ENCODE results near the gene CRHR2. TPM values are rescaled to one million over a fixed set of nuclear protein-coding genes. Genes with fewer than 3 reads are reported as not detected.

The CRHR2 gene
- total and polyA plus RNA-seq, 4 donors: 0.02 to 0.20 TPM; not detected in 2

DNA sequence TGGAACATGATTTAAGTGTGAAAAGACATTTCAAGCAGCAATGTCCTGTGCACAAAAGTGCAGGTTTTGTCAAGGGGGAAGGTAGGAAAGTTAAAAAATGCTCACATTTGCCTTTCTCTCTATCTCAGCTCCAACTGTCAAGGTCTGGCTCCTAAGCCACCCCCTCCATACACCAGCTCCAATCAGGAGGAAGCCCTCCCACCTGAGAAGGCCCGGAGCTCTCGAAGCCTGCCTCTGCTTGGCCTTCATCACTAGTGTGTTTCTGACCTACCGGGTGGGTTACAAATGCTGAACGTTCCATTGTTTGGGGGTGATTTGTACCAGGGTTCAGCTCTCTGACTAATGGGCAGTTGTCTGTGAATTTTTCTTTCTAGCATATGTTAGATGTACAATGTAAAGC lies 14.2 kb downstream of the CRHR2 start:
- H3K9ac ChIP-seq (ENCODE audit: insufficient read depth in 1 of 2, low read length in 2 of 2): no peak overlapping the region
- DNase-seq (no peak), ATAC-seq (ENCODE audit: insufficient read depth, low FRiP score) (no peak)
- no peak overlapping the region for H3K4me3 ChIP-seq
- no peaks in the 10 kb centered on the region for H3K27me3 ChIP-seq (ENCODE audit: control insufficient read depth in 3 of 3, insufficient read depth in 3 of 3, low read length in 2 of 3)
- H3K4me1 ChIP-seq (ENCODE audit: control insufficient read depth in 5 of 5, insufficient read depth in 5 of 5, low read length in 5 of 5): no peaks in the 10 kb centered on the region
- no peak overlapping the region for H3K27ac ChIP-seq (ENCODE audit: low read depth in 1 of 2, low read length in 1 of 2)
- WGBS, 2 donors: 72 to 79% methylated on average over 4 of the region's 4 CpGs
- TF ChIP-seq, protein P1, sequence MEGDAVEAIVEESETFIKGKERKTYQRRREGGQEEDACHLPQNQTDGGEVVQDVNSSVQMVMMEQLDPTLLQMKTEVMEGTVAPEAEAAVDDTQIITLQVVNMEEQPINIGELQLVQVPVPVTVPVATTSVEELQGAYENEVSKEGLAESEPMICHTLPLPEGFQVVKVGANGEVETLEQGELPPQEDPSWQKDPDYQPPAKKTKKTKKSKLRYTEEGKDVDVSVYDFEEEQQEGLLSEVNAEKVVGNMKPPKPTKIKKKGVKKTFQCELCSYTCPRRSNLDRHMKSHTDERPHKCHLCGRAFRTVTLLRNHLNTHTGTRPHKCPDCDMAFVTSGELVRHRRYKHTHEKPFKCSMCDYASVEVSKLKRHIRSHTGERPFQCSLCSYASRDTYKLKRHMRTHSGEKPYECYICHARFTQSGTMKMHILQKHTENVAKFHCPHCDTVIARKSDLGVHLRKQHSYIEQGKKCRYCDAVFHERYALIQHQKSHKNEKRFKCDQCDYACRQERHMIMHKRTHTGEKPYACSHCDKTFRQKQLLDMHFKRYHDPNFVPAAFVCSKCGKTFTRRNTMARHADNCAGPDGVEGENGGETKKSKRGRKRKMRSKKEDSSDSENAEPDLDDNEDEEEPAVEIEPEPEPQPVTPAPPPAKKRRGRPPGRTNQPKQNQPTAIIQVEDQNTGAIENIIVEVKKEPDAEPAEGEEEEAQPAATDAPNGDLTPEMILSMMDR (IDR thresholded peaks at IDR 0.05; ENCODE audit: control extremely low read depth, extremely low read depth): no peak
- H3K36me3 ChIP-seq (ENCODE audit: control insufficient read depth in 4 of 4, insufficient read depth in 4 of 4, low read length in 4 of 4): no peaks in the 10 kb centered on the region
- peaks cover 0 to 3% (median 0%) of the 10 kb centered on the region in 4 donors for H3K9me3 ChIP-seq (ENCODE audit: control insufficient read depth in 4 of 4, insufficient read depth in 3 of 4, low read length in 3 of 4)

DNA sequence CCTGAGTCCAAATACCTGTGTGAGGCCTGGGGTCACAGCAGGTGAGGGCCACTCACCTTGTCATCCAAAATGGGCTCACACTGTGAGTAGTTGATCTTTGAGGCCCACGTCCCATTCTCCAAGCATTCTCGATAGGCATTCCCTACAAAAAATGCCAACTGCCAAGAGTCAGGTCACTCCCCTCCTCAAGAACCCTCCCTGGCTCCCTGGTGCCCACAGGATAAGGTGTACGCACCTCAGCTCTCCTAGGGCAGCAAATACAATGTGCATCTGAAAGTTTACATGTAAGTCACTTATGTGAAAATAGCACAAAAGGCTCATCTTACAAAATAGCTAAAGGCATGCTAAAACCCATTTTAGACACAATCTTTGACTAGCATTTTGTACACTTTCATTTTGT lies 15.1 kb downstream of the CRHR2 start:
- no peak for DNase-seq
- Histone ChIP-seq H3K4me1 (ENCODE audit: control insufficient read depth in 5 of 5, insufficient read depth in 5 of 5, low read length in 5 of 5) (no peaks in the 10 kb centered on the region), H3K4me3 (no peak overlapping the region), H3K27me3 (ENCODE audit: control insufficient read depth in 3 of 3, insufficient read depth in 3 of 3, low read length in 2 of 3) (no peaks in the 10 kb centered on the region), H3K27ac (ENCODE audit: low read depth in 1 of 2, low read length in 1 of 2) (no peak overlapping the region), H3K9me3 (ENCODE audit: control insufficient read depth in 4 of 4, insufficient read depth in 3 of 4, low read length in 3 of 4) (peaks cover 0 to 3% (median 0%) of the 10 kb centered on the region in 4 donors), H3K36me3 (ENCODE audit: control insufficient read depth in 4 of 4, insufficient read depth in 4 of 4, low read length in 4 of 4) (no peaks in the 10 kb centered on the region), H3K9ac (ENCODE audit: insufficient read depth in 1 of 2, low read length in 2 of 2) (no peak overlapping the region)
- ATAC-seq (ENCODE audit: insufficient read depth, low FRiP score): no peak
- 78 to 87% methylated on average over 3 of the region's 3 CpGs for WGBS, 2 donors
- TF ChIP-seq, protein P1 (IDR thresholded peaks at IDR 0.05; ENCODE audit: control extremely low read depth, extremely low read depth): no peak

DNA sequence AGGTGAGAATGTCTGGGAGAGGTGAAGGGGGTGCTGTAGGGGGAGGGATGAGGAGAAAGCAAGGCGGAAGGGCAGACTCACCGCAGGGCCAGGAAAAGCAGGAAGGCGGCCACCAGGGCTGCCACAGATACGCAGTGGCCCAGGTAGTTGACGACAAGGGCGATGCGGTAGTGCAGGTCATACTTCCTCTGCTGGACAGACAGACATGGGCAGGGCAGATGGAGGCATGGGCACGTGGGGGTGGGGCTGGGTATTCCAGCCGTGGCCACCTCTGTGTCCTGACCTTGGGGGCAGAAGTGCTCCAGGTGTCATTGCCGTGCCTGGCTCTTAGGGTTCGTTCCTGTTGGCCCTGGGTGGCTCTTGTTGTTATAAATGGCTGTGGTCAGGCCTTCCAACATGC lies 16.8 kb downstream of the CRHR2 start:
- no peak overlapping the region for H3K9ac ChIP-seq (ENCODE audit: insufficient read depth in 1 of 2, low read length in 2 of 2)
- WGBS, 2 donors: 80 to 85% methylated on average over 11 of the region's 11 CpGs
- H3K36me3 ChIP-seq (ENCODE audit: control insufficient read depth in 4 of 4, insufficient read depth in 4 of 4, low read length in 4 of 4): no peaks in the 10 kb centered on the region
- no peaks in the 10 kb centered on the region for H3K9me3 ChIP-seq (ENCODE audit: control insufficient read depth in 4 of 4, insufficient read depth in 3 of 4, low read length in 3 of 4)
- H3K4me3 ChIP-seq: no peak overlapping the region
- ATAC-seq (ENCODE audit: insufficient read depth, low FRiP score) (no peak), DNase-seq (no peak)
- no peak overlapping the region for H3K27ac ChIP-seq (ENCODE audit: low read depth in 1 of 2, low read length in 1 of 2)
- H3K27me3 ChIP-seq (ENCODE audit: control insufficient read depth in 3 of 3, insufficient read depth in 3 of 3, low read length in 2 of 3): no peaks in the 10 kb centered on the region
- TF ChIP-seq, protein P1 (IDR thresholded peaks at IDR 0.05; ENCODE audit: control extremely low read depth, extremely low read depth): no peak
- no peaks in the 10 kb centered on the region for H3K4me1 ChIP-seq (ENCODE audit: control insufficient read depth in 5 of 5, insufficient read depth in 5 of 5, low read length in 5 of 5)

DNA sequence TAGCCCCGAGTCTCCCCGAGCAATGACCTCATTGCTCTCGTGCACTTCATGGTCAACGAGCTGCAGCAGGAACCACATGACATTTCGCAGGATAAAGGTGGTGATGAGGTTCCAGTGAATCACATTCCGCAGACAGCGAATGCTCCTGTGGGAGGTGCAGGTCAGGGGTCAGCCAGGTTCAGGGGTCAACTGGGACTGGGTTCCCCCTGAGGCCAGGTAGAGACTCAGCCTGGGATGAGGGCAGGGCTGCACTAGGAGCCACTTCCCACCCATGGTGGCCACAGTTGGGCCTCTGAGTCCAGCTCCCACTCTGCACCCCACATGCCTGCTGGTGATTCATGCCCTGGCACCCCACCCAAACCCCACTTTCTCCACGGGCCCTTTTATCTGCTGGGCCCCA lies 17.2 kb downstream of the CRHR2 start:
- 72 to 79% methylated on average over 8 of the region's 8 CpGs for WGBS, 2 donors

More for the DNA sequence above, 17.2 kb downstream of the CRHR2 start:
- no peak overlapping the region for H3K9ac ChIP-seq (ENCODE audit: insufficient read depth in 1 of 2, low read length in 2 of 2)
- H3K9me3 ChIP-seq (ENCODE audit: control insufficient read depth in 4 of 4, insufficient read depth in 3 of 4, low read length in 3 of 4): no peaks in the 10 kb centered on the region
- H3K27ac ChIP-seq (ENCODE audit: low read depth in 1 of 2, low read length in 1 of 2): no peak overlapping the region
- H3K27me3 ChIP-seq (ENCODE audit: control insufficient read depth in 3 of 3, insufficient read depth in 3 of 3, low read length in 2 of 3): no peaks in the 10 kb centered on the region
- DNase-seq (no peak), ATAC-seq (ENCODE audit: insufficient read depth, low FRiP score) (no peak)
- H3K4me1 ChIP-seq (ENCODE audit: control insufficient read depth in 5 of 5, insufficient read depth in 5 of 5, low read length in 5 of 5): no peaks in the 10 kb centered on the region
- no peak overlapping the region for H3K4me3 ChIP-seq
- no peaks in the 10 kb centered on the region for H3K36me3 ChIP-seq (ENCODE audit: control insufficient read depth in 4 of 4, insufficient read depth in 4 of 4, low read length in 4 of 4)
- TF ChIP-seq, protein P1 (IDR thresholded peaks at IDR 0.05; ENCODE audit: control extremely low read depth, extremely low read depth): no peak

All from lung (tissue), 12 donors.